Brain microvascular endothelial cell (primary cell): ENCODE measurements around the gene CHAF1B.
A peak's percentile ranks its signal among the peaks of the same experiment; 100 is the strongest.

Experiments used
- DNase-seq: peaks from one replicate; pipeline ENCODE4 v3.0.0-alpha.2; 2020
- H3K27ac ChIP-seq: fragments of 250-450 bp; sonication (Bioruptor Pico); 2 replicates; pipeline ENCODE4 v1.5.1; 2020; ENCODE audit warnings: mild to moderate bottlenecking, moderate library complexity
- H3K27me3 ChIP-seq: fragments of 250-450 bp; sonication (Bioruptor Pico); replicated peaks from 2 replicates; pipeline ENCODE4 v1.5.1; 2020; ENCODE audit warnings: mild to moderate bottlenecking
- H3K36me3 ChIP-seq: fragments of 250-450 bp; sonication (Bioruptor Pico); replicated peaks from 2 replicates; pipeline ENCODE4 v1.5.1; 2020; ENCODE audit warnings: mild to moderate bottlenecking
- H3K4me3 ChIP-seq: 2 replicates; pipeline ENCODE4 v1.5.1; 2011; ENCODE audit warnings: low read depth, mild to moderate bottlenecking, control low read depth, low read length, moderate library complexity
- in situ Hi-C: cut with HindIII; loops from 2 replicates; pipeline ENCODE4 v1.10.0; 2017; ENCODE audit warnings: low sequenced_read_pairs, low pct_ligation_motif_present
- TF ChIP-seq, protein P1 (sequence below): IDR thresholded peaks from 2 replicates; pipeline ENCODE4 v1.5.1; 2011; ENCODE audit warnings: low read depth, mild to moderate bottlenecking, moderate library complexity, low read length, control low read depth, inconsistent platforms; ENCODE audit errors: missing control alignments

Gene CHAF1B

DNA sequence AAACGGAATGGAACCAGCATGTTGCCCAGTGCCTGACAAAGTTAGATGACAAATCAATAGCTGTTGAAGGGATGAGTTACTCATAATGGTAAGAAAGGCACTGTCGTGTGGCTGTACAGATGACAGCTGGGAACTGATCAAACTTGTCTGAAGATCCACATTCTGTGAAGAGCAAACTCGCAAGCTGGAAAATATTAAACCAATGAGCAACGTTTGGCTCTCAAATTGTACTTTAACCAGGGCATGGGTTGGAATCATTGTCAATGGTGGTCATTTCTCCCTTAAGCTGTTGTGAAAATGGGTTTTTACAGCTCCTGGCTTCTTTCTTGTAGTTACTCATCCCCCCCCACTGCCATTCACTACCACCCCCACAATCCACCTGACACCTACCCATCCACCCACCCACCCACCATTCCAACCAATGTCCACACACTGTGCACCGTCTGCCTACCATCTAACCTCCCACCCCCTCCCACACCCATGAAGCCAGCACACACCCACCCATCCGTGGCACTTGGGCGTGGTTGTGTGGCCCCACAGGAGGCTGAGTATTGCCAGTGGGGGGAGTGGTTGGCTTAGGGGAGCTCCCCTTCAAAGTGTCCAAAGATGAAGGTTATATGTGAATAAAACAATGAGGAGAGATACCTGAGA, 48.0 kb downstream of the CHAF1B start:
- in situ Hi-C loops, result no loop called here

DNA sequence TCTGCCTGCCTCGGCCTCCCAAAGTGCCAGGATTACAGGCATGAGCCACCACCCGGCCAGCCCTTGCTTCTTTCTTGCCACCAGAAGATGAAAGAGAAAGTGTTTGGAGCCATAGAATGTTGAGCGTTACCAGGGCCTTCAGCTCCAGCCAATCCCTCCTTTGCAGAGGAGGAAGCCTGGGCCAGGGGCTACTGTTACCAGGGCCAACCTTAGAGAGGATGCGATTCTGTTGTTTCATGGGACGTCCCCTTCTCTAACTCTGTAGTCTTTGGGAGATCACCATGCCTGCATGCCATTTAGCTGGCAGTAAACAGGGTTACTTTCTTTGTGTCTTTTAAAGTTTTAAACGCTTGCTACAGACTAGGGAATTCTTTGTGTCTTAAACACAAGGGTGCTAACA, 49.0 kb downstream of the CHAF1B start:
- Histone ChIP-seq H3K4me3 (no peak overlapping the region), H3K27me3 (no peaks in the 10 kb centered on the region), H3K36me3 (no peaks in the 10 kb centered on the region), H3K27ac (no peak overlapping the region)
- no peak for DNase-seq
- TF ChIP-seq, protein P1, sequence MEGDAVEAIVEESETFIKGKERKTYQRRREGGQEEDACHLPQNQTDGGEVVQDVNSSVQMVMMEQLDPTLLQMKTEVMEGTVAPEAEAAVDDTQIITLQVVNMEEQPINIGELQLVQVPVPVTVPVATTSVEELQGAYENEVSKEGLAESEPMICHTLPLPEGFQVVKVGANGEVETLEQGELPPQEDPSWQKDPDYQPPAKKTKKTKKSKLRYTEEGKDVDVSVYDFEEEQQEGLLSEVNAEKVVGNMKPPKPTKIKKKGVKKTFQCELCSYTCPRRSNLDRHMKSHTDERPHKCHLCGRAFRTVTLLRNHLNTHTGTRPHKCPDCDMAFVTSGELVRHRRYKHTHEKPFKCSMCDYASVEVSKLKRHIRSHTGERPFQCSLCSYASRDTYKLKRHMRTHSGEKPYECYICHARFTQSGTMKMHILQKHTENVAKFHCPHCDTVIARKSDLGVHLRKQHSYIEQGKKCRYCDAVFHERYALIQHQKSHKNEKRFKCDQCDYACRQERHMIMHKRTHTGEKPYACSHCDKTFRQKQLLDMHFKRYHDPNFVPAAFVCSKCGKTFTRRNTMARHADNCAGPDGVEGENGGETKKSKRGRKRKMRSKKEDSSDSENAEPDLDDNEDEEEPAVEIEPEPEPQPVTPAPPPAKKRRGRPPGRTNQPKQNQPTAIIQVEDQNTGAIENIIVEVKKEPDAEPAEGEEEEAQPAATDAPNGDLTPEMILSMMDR, result no peak
- in situ Hi-C loops, result no loop called here

More for the DNA sequence above, 48.0 kb downstream of the CHAF1B start:
- Histone ChIP-seq H3K4me3 (no peak overlapping the region), H3K36me3 (no peaks in the 10 kb centered on the region), H3K27me3 (no peaks in the 10 kb centered on the region), H3K27ac (no peak overlapping the region)
- DNase-seq, result no peak
- TF ChIP-seq, protein P1, result no peak

DNA sequence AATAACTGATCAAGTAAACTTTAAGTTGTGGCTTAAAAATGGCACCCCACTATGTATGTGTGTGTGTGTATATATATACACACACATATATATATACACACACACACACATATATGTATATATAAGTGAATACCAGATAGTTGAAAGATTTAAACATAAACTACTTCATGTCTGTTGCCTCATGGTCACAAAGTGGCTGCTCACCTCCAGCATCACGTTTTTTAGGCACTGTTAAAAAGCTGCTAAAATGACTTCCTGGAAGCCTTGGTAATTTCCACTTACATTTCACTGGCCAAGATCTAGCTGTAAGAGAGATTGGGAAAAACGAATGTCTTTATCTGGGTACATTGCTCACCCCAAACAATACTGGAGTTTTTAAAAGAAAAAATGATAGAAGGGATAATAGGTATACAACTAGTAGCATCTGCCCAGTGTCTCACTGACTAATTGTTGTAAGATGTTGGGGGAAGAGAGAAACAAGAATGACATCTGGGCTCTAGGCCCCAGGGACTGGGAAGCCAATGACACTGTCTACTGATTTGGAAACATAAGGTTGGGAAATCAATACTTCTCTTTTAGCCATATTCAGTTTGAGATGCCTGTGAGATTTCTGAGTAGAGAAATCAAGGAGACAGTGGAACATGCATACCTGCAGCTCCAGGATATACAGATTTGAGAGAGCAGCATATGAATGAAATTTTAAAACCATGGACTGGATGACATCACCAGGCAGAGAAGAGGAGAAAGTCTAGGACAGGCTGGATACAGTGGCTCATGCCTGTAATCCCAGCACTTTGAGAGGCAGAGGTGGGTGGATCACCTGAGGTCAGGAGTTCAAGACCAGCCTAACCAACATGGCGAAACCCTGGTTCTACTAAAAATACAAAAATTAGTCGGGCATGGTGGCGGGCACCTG, 51.9 kb downstream of the CHAF1B start:
- in situ Hi-C loops, result no loop called here
- no peaks in the 10 kb centered on the region for H3K27me3 ChIP-seq
- DNase-seq, result no peak
- TF ChIP-seq, protein P1, result no peak
- H3K27ac ChIP-seq, result peak overlapping the region; percentile 86
- H3K36me3 ChIP-seq, result no peaks in the 10 kb centered on the region
- no peak overlapping the region for H3K4me3 ChIP-seq

DNA sequence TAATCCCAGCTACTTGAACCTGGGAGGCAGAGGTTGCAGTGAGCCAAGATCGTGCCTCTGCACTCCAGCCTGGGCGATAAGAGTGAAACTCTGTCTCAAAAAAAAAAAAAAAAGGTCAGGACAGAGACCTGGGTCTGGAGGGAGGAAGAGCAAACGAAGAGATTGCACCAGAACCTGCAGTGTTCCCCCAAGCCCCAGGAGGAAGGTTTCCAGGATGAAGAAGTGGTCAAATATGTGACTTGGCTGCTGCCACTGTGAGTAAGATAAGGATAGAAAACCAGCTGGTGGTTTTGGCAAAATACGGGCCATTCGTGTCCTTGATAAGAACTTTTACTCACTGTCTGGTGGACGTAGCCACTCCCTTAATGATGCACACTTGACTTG, 52.5 kb downstream of the CHAF1B start:
- Histone ChIP-seq H3K4me3 (no peak overlapping the region), H3K36me3 (no peaks in the 10 kb centered on the region), H3K27me3 (no peaks in the 10 kb centered on the region), H3K27ac (peak overlapping the region; percentile 88)
- in situ Hi-C loops, result no loop called here
- peak; percentile 97 for DNase-seq
- TF ChIP-seq, protein P1, result no peak

DNA sequence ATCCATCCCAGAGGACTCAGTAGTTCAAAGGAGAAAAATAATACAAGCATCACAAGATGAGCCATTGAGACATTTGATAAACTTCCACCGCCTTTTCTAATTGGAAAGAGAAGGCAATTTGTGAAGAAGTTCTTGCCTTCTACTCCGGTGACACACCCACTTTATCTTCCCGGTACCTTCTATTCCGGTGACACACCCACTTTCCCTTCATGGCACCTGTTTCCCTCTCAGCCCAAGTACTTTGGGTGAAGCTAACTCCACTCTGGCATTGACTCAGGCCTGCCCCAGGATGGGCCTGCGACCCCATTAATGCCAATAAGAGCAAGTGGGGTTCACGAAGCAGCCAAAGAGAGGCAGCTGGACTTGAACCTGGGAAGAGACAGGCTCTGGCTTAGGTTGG, 56.5 kb downstream of the CHAF1B start:
- Histone ChIP-seq H3K36me3 (no peaks in the 10 kb centered on the region), H3K4me3 (no peak overlapping the region), H3K27me3 (no peaks in the 10 kb centered on the region), H3K27ac (no peak overlapping the region)
- in situ Hi-C loops, result no loop called here
- TF ChIP-seq, protein P1, result no peak
- no peak for DNase-seq
